ENCODE data around the gene LST1.

Gene LST1

GRCh38 chr6:31544676-31545075, 41.4 kb upstream of the LST1 start:
- no peak for TF ChIP-seq CTCF (IDR thresholded peaks at IDR 0.05; ENCODE audit: control insufficient read depth, insufficient read depth, low read depth, low read length, missing control alignments)
- H3K4me3 ChIP-seq (ENCODE audit: control insufficient read depth, low read depth, low read length), result no peak overlapping the region
- DNase-seq (ENCODE audit: low read depth), result no peak

- no peak overlapping the region for H3K4me3 ChIP-seq (ENCODE audit: control insufficient read depth, low read depth, low read length)
- no peak for TF ChIP-seq CTCF (IDR thresholded peaks at IDR 0.05; ENCODE audit: control insufficient read depth, insufficient read depth, low read depth, low read length, missing control alignments)
- no peak for DNase-seq (ENCODE audit: low read depth)
These were observed 40.8 kb upstream of the LST1 start for GRCh38 chr6:31545291-31545690.

- peak; percentile 100 for TF ChIP-seq CTCF (IDR thresholded peaks at IDR 0.05; ENCODE audit: control insufficient read depth, insufficient read depth, low read depth, low read length, missing control alignments)
- DNase-seq (ENCODE audit: low read depth), result peak; percentile 78
- H3K4me3 ChIP-seq (ENCODE audit: control insufficient read depth, low read depth, low read length), result peak within 1 kb of the TSS; percentile 55
These were observed 39.6 kb upstream of the LST1 start, which contains the start of gene ATP6V1G2 for GRCh38 chr6:31546339-31546957. TSS of gene ATP6V1G2 (minus strand) at chr6:31546608. CDS start at chr6:31546559, 49 bp downstream.

- no peak for TF ChIP-seq CTCF (IDR thresholded peaks at IDR 0.05; ENCODE audit: control insufficient read depth, insufficient read depth, low read depth, low read length, missing control alignments)
- peak; percentile 93 for DNase-seq (ENCODE audit: low read depth)
- peak within 1 kb of the TSS; percentile 55 for H3K4me3 ChIP-seq (ENCODE audit: control insufficient read depth, low read depth, low read length)
These were observed 38.9 kb upstream of the LST1 start, which contains the start of gene NFKBIL1 for GRCh38 chr6:31546958-31547726. TSS of gene NFKBIL1 (plus strand) at chr6:31547608. CDS start at chr6:31547695, 87 bp downstream.

GRCh38 chr6:31547727-31548543, 38.1 kb upstream of the LST1 start:
- H3K4me3 ChIP-seq (ENCODE audit: control insufficient read depth, low read depth, low read length), result peak overlapping the region; percentile 55
- no peak for TF ChIP-seq CTCF (IDR thresholded peaks at IDR 0.05; ENCODE audit: control insufficient read depth, insufficient read depth, low read depth, low read length, missing control alignments)
- no peak for DNase-seq (ENCODE audit: low read depth)

GRCh38 chr6:31548544-31548873, 37.6 kb upstream of the LST1 start:
- no peak overlapping the region for H3K4me3 ChIP-seq (ENCODE audit: control insufficient read depth, low read depth, low read length)
- TF ChIP-seq CTCF (IDR thresholded peaks at IDR 0.05; ENCODE audit: control insufficient read depth, insufficient read depth, low read depth, low read length, missing control alignments), result no peak
- no peak for DNase-seq (ENCODE audit: low read depth)
